AG09309 (cell line): ENCODE measurements around the gene TBXAS1.

Experiments
- DNase-seq: peaks from one replicate; pipeline ENCODE4 v3.0.0-alpha.2; 2010; ENCODE audit warnings: low read depth
- H3K4me3 ChIP-seq: 2 replicates; pipeline ENCODE4 v1.5.1; 2011; ENCODE audit warnings: mild to moderate bottlenecking, low read depth, low read length, moderate library complexity; ENCODE audit not compliant: control insufficient read depth
- TF ChIP-seq, protein P1 (sequence below): IDR thresholded peaks from 2 replicates; pipeline ENCODE4 v1.5.1; 2011; ENCODE audit warnings: mild to moderate bottlenecking, low read depth, low read length, inconsistent platforms; ENCODE audit not compliant: insufficient read depth, control insufficient read depth; ENCODE audit errors: missing control alignments

TBXAS1 gene

DNA sequence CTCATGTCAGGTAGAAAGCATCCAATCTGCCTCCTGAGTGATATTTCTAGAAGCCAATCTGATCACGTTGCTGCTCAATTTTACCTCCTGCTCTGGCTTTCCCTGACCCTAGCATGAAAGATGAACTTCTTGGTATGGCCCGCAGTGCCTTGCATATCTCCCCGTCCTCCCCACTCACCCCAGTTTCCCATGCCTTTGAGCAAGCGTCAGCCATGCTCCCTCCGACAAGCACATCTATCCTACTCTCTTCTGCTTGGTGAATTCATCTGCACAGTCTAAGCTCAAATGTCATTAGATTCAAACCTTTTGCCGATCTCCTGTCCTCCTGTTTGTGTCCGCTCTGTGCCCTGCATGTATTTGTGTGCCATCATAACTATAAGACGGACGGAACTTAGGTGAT lies 6.2 kb upstream of the TBXAS1 start:
- TF ChIP-seq, protein P1, sequence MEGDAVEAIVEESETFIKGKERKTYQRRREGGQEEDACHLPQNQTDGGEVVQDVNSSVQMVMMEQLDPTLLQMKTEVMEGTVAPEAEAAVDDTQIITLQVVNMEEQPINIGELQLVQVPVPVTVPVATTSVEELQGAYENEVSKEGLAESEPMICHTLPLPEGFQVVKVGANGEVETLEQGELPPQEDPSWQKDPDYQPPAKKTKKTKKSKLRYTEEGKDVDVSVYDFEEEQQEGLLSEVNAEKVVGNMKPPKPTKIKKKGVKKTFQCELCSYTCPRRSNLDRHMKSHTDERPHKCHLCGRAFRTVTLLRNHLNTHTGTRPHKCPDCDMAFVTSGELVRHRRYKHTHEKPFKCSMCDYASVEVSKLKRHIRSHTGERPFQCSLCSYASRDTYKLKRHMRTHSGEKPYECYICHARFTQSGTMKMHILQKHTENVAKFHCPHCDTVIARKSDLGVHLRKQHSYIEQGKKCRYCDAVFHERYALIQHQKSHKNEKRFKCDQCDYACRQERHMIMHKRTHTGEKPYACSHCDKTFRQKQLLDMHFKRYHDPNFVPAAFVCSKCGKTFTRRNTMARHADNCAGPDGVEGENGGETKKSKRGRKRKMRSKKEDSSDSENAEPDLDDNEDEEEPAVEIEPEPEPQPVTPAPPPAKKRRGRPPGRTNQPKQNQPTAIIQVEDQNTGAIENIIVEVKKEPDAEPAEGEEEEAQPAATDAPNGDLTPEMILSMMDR = no peak
- H3K4me3 ChIP-seq = no peak overlapping the region
- no peak for DNase-seq

DNA sequence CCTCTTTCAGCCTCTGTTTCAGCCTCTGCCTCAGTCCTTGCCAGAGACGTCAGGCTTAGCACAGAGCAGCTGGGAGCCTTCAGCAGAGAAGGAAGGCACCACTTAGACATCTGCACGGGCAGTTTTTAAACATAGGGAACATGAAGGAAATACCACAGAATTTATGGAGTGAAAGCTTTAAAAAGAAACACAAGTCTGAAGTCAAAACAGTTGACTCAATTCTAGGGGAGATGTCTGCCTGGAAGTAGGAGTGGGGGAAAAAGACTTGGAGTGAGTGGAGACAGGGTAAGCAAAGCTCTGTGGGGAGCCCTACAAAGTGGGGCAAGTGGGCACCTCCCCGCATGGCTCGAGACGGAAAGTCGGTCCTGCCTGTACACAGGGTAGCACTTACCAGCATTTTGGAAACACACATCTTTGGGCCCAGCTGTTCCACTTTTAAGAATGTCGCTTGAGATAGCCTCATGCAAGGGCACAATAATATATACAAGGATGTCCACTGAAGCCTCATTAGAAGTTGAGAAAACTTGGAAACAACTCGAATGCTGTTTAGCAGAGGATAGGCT lies 5.0 kb upstream of the TBXAS1 start:
- H3K4me3 ChIP-seq = no peak overlapping the region
- no peak for DNase-seq
- TF ChIP-seq, protein P1 = no peak

DNA sequence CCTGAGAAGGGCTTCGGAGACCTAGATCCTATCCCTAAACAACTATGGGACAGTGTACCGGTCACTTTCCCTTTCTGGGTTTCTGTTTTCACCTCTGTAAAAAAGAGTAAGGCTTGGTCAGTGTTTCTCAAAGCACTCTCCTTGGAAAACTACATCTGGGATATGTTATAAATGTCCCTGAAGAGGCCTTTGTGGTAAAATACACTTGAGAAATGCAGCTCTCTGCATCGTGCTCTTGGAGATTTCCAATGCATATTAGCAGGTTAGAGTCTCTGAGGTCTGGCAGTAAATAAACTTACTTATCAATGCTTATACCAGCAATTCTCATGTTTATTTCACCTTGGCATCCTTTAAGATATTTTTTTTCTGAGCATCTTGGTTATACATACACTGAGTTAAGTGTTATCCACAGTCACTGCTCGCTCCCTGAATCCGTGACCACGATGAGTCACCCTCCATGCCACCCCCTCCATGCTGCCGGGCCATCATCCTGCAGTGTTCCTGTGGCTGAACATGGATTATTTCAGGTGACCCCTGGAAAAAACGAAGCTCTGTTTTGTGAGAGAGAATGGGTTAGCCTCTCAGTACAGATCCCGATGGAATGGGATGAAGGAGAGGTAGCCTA lies 3.3 kb upstream of the TBXAS1 start:
- no peak for DNase-seq
- TF ChIP-seq, protein P1 = no peak
- no peak overlapping the region for H3K4me3 ChIP-seq

DNA sequence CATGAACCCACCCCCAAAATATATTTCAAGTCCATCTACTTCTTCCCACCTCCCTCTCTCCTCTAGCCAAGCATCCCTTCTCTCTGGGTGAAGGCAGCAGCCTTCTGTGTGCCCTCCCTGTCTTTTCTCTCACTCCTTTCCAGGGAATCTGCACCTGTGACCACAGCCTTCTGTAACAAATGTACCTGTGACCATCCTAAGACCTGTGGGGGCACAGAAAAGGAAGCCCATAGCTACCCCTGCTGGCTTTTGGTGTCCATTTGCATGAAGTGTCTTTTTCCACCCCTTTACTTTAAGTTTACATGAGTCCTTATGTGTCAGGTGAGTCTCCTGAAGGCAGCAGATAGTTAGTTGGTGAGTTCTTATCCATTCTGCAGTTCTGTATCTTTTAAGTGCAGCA lies 2.0 kb upstream of the TBXAS1 start:
- DNase-seq = no peak
- H3K4me3 ChIP-seq = no peak overlapping the region
- TF ChIP-seq, protein P1 = peak; percentile 8

DNA sequence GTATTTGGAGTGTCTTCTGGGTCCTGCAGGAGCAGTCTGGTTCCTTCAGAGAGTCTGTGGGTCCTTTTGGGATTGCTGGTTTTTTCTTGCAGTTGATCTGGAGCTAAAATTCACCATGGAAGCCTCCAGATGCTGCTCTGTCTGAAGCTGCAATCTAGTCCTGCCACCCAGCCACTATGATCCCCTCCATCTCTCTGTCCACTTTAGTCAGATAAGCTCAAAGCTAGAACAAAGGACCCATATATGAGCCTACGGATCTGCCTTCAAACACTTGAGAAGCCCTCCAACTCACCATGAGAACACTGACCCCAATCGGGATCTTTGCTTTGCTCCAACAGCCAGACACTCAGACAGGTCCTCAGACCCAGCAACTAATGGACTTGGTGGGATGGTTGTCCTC lies 618 bp upstream of the TBXAS1 start:
- H3K4me3 ChIP-seq = no peak overlapping the region
- TF ChIP-seq, protein P1 = no peak
- DNase-seq = no peak

DNA sequence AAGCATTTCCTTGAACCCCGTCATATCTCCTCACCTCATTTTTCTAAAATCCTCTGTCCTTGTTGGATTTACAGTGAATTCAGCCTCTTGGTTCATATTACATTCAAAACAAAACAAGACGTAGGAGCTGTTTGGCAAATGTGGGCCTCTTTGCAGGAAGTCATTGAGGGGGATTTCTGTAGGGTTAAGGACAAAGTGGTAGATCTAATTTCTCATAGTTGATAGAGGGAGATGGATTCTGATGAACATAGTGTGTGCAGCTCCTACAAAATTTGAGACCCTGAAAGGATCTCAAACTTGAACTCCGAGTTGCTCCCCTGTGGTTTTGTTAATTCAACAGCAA lies 682 bp downstream of the TBXAS1 start:
- TF ChIP-seq, protein P1 = no peak
- DNase-seq = no peak
- H3K4me3 ChIP-seq = no peak overlapping the region
